Esophagus squamous epithelium (tissue), 5 donors: ENCODE results near the gene ZFP92. TPM values are rescaled to one million over a fixed set of nuclear protein-coding genes. Genes with fewer than 3 reads are reported as not detected.

Experiments used
- DNase-seq: peaks from one replicate; lab custom pipeline; 2025; lab: John Stamatoyannopoulos, UW
- H3K27ac ChIP-seq, 4 donors: fragments of 200-600 bp; sonication (generic); one replicate each; pipeline ENCODE4 v1.5.1; 2016 to 2019; ENCODE audit warnings: mild to moderate bottlenecking in 1 of 4
- H3K27me3 ChIP-seq, 4 donors: fragments of 200-600 bp; sonication (generic); 1 replicate in 3 of 4; 2 replicates in 1 of 4; pipeline versions ENCODE4 v1.5.1 to v1.6.0; 2017 to 2021; ENCODE audit warnings: antibody characterized with exemption in 1 of 4
- H3K36me3 ChIP-seq, 3 donors: fragments of 200-600 bp; sonication (generic); one replicate each; pipeline ENCODE4 v1.5.1; 2016 to 2019
- H3K4me1 ChIP-seq, 3 donors: fragments of 200-600 bp; sonication (generic); one replicate each; pipeline ENCODE4 v1.5.1; 2017 to 2019
- H3K4me3 ChIP-seq, 4 donors: fragments of 200-600 bp; sonication (generic); 1 replicate in 3 of 4; 2 replicates in 1 of 4; pipeline ENCODE4 v1.5.1; 2016 to 2019; ENCODE audit warnings: mild to moderate bottlenecking in 2 of 4, moderate library complexity in 1 of 4
- H3K9me3 ChIP-seq, 3 donors: fragments of 200-600 bp; sonication (generic); one replicate each; pipeline ENCODE4 v1.5.1; 2016 to 2019
- CTCF ChIP-seq, 6 experiments: fragments of 450-650 bp in 4 of 6; fragments of 200-600 bp in 2 of 6; sonication (generic) in 2 of 6; IDR thresholded peaks; one replicate each; pipeline ENCODE4 v1.5.1; 2016 to 2019; ENCODE audit warnings: antibody characterized with exemption in 6 of 6, mild to moderate bottlenecking in 4 of 6, moderate library complexity in 4 of 6
- POLR2A ChIP-seq, 4 donors: fragments of 450-650 bp; IDR thresholded peaks; one replicate each; pipeline ENCODE4 v1.6.1; 2017; ENCODE audit warnings: antibody characterized with exemption in 4 of 4, mild to moderate bottlenecking in 4 of 4, moderate library complexity in 3 of 4
- WGBS, 2 donors: methylation state at CpG; one replicate each; pipeline ENCODE4 v1.1.5; 2018; 5-methylcytosine and 5-hydroxymethylcytosine counted together
- intact Hi-C: fragments of 100-400 bp; cut with DNase I; formaldehyde crosslinking; loops from one replicate; pipeline ENCODE4 v1.15.0; 2022
- total RNA-seq, 4 donors: library from RNA; depleted of rRNA; stranded (reverse); fragments of >200 nt; gene quantifications; one replicate each; pipeline ENCODE4 v1.1.0, GENCODE V29; 2016
- donor health status: DM: yes; HTN: yes; CAD: no.

The ZFP92 gene
- total RNA-seq, 4 donors from 2014 or later: 0.11 to 0.97 (median 0.37) TPM

- H3K4me1 ChIP-seq: peaks cover 0 to 25% (median 10%) of the 10 kb centered on the region in 3 donors
Observed at GRCh38 chrX:153412746-153413720, 1.8 kb downstream of the ZFP92 start.

GRCh38 chrX:153413731-153414130 lies 2.5 kb downstream of the ZFP92 start:
- intact Hi-C loops: no loop called here
- H3K27ac ChIP-seq: no peak overlapping the region
- H3K27me3 ChIP-seq: peaks cover 0 to 79% (median 0%) of the 10 kb centered on the region in 4 donors
- H3K4me3 ChIP-seq: no peak overlapping the region
- 80% methylated on average over 2 of the region's 11 CpGs; no CpG with 5 or more reads in 1 of the 2 donors for WGBS, 2 donors
- H3K9me3 ChIP-seq: no peaks in the 10 kb centered on the region
- no peaks in the 10 kb centered on the region for H3K36me3 ChIP-seq
- DNase-seq: no peak
- TF ChIP-seq POLR2A (IDR thresholded peaks at IDR 0.05) (no peak), CTCF (IDR thresholded peaks at IDR 0.05) (no peak)
- peaks cover 0 to 25% (median 10%) of the 10 kb centered on the region in 3 donors for H3K4me1 ChIP-seq

More at GRCh38 chrX:153412746-153413720, 1.8 kb downstream of the ZFP92 start:
- no peak overlapping the region for H3K4me3 ChIP-seq
- peaks cover 0 to 86% (median 0%) of the 10 kb centered on the region in 4 donors for H3K27me3 ChIP-seq
- no peak for DNase-seq
- 28 to 75% methylated on average over 2 to 9 of the region's 23 CpGs for WGBS, 2 donors
- no peaks in the 10 kb centered on the region for H3K36me3 ChIP-seq
- H3K27ac ChIP-seq: no peak overlapping the region
- no peaks in the 10 kb centered on the region for H3K9me3 ChIP-seq
- intact Hi-C loops: no loop called here
- TF ChIP-seq CTCF (IDR thresholded peaks at IDR 0.05): no peak
- no peak for TF ChIP-seq POLR2A (IDR thresholded peaks at IDR 0.05)

GRCh38 chrX:153414856-153415510 lies 3.7 kb downstream of the ZFP92 start:
- 60 to 86% methylated on average over 3 to 7 of the region's 9 CpGs for WGBS, 2 donors
- intact Hi-C loops: no loop called here
- TF ChIP-seq POLR2A (IDR thresholded peaks at IDR 0.05): no peak
- no peak for TF ChIP-seq CTCF (IDR thresholded peaks at IDR 0.05)
- H3K4me3 ChIP-seq: no peak overlapping the region
- peaks cover 0 to 25% (median 10%) of the 10 kb centered on the region in 3 donors for H3K4me1 ChIP-seq
- H3K9me3 ChIP-seq: no peaks in the 10 kb centered on the region
- peak overlapping the region in 2 of 4 donors; percentile 3 to 38 for H3K27ac ChIP-seq
- H3K27me3 ChIP-seq: peaks cover 0 to 76% (median 0%) of the 10 kb centered on the region in 4 donors
- no peaks in the 10 kb centered on the region for H3K36me3 ChIP-seq
- DNase-seq: no peak

- DNase-seq: no peak
- WGBS, 2 donors: 58 to 68% methylated on average over 4 to 11 of the region's 12 CpGs
- intact Hi-C loops: no loop called here
- no peaks in the 10 kb centered on the region for H3K36me3 ChIP-seq
- H3K4me3 ChIP-seq: no peak overlapping the region
- H3K27ac ChIP-seq: no peak overlapping the region
- H3K9me3 ChIP-seq: no peaks in the 10 kb centered on the region
- TF ChIP-seq POLR2A (IDR thresholded peaks at IDR 0.05) (no peak), CTCF (IDR thresholded peaks at IDR 0.05) (no peak)
- peaks cover 0 to 66% (median 0%) of the 10 kb centered on the region in 4 donors for H3K27me3 ChIP-seq
- H3K4me1 ChIP-seq: peaks cover 0 to 12% (median 5%) of the 10 kb centered on the region in 3 donors
Observed at GRCh38 chrX:153416781-153417450, 5.6 kb downstream of the ZFP92 start.
